Endothelial cell of umbilical vein (primary cell): ENCODE results near the gene TRIM68. TPM values are rescaled to one million over a fixed set of nuclear protein-coding genes. Genes with fewer than 3 reads are reported as not detected.

Experiments
- Bru-seq: library from RNA; stranded (reverse); fragments of 400-500 nt; gene quantifications from one replicate; lab custom pipeline; 2021; lab: Mats Ljungman, UMichigan
- BruChase-seq, 2 experiments: library from RNA; stranded (reverse); fragments of 400-500 nt; gene quantifications; one replicate each; lab custom pipeline; 2021; lab: Mats Ljungman, UMichigan
- BruUV-seq: library from RNA; stranded (reverse); fragments of 400-500 nt; replicated peaks from 2 replicates; lab custom pipeline; 2021; lab: Mats Ljungman, UMichigan
- CTCF ChIA-PET: fragments of 300-600, 350-600 bp; sonication (Branson Sonifier 250); formaldehyde crosslinking; loops from one replicate; lab custom pipeline; 2021; ENCODE audit warnings: antibody characterized with exemption, inconsistent platforms; lab: Charles Lee
- POLR2A ChIA-PET: fragments of 300-600, 350-600 bp; sonication (Branson Sonifier 250); formaldehyde crosslinking; loops from one replicate; lab custom pipeline; 2021; ENCODE audit warnings: antibody characterized with exemption, inconsistent platforms; lab: Charles Lee
- DNase-seq: peaks from one replicate; pipeline ENCODE4 v3.0.0-alpha.2; 2011; ENCODE audit warnings: low read depth, low spot score
- FAIRE-seq: peaks from 2 replicates; lab custom pipeline; 2011; peaks lifted over from hg19 to GRCh38; lab: Jason Lieb, UNC
- H2AFZ ChIP-seq: 2 replicates; pipeline ENCODE4 v1.6.0; 2012; ENCODE audit warnings: low read depth, low read length, control low read depth, inconsistent platforms
- H3K27ac ChIP-seq: 2 replicates; pipeline ENCODE4 v1.5.1; 2011; ENCODE audit warnings: low read depth, mild to moderate bottlenecking, control low read depth, low read length, moderate library complexity; ENCODE audit not compliant: insufficient read depth
- H3K27me3 ChIP-seq, 2 experiments: 2 replicates each; pipeline versions ENCODE4 v1.6.0 to v1.6.1; 2011; ENCODE audit warnings: low read length in 2 of 2, mixed read lengths in 1 of 2; ENCODE audit not compliant: control insufficient read depth in 2 of 2, insufficient read depth in 2 of 2
- H3K36me3 ChIP-seq, 2 experiments: 2 replicates in 1 of 2; 3 replicates in 1 of 2; pipeline ENCODE4 v1.5.1; 2011; ENCODE audit warnings: low read length in 2 of 2, mild to moderate bottlenecking in 1 of 2, moderate library complexity in 1 of 2; ENCODE audit not compliant: control insufficient read depth in 2 of 2, insufficient read depth in 2 of 2; ENCODE audit errors: extremely low read depth in 1 of 2
- H3K4me1 ChIP-seq: 3 replicates; pipeline ENCODE4 v1.5.1; 2011; ENCODE audit warnings: mild to moderate bottlenecking, low read length; ENCODE audit not compliant: control insufficient read depth, insufficient read depth; ENCODE audit errors: extremely low read depth
- H3K4me2 ChIP-seq: 2 replicates; pipeline ENCODE4 v1.6.1; 2011; ENCODE audit warnings: low read length, control low read depth, mixed read lengths; ENCODE audit not compliant: insufficient read depth
- H3K4me3 ChIP-seq, 3 experiments: fragments of 200-600 bp in 1 of 3; sonication (generic), shearing (Covaris generic) in 1 of 3; replicated peaks in 1 of 3; 2 replicates each; pipeline ENCODE4 v1.5.1; 2011 to 2016; ENCODE audit warnings: control low read depth in 3 of 3, low read length in 3 of 3, mild to moderate bottlenecking in 2 of 3, inconsistent platforms in 1 of 3, low read depth in 1 of 3, moderate library complexity in 1 of 3; ENCODE audit not compliant: insufficient read depth in 1 of 3
- H3K79me2 ChIP-seq: 2 replicates; pipeline ENCODE4 v1.6.0; 2012; ENCODE audit warnings: low read length, inconsistent platforms; ENCODE audit not compliant: control insufficient read depth, insufficient read depth
- H3K9ac ChIP-seq: replicated peaks from 2 replicates; pipeline ENCODE3; 2011; ENCODE audit warnings: low read length, control low read depth; ENCODE audit not compliant: insufficient read depth; ENCODE audit errors: extremely low read depth
- H3K9me1 ChIP-seq: replicated peaks from 3 replicates; pipeline ENCODE4 v1.6.0; 2011; ENCODE audit warnings: mild to moderate bottlenecking, low read length; ENCODE audit not compliant: control insufficient read depth, insufficient read depth; ENCODE audit errors: extremely low read depth
- H3K9me3 ChIP-seq: replicated peaks from 2 replicates; pipeline ENCODE4 v1.5.1; 2012; ENCODE audit warnings: low read length, inconsistent platforms; ENCODE audit not compliant: control insufficient read depth, insufficient read depth
- H4K20me1 ChIP-seq: replicated peaks from 2 replicates; pipeline ENCODE3; 2011; ENCODE audit warnings: mild to moderate bottlenecking, low read length; ENCODE audit not compliant: control insufficient read depth, insufficient read depth; ENCODE audit errors: extremely low read depth
- EZH2 ChIP-seq: IDR thresholded peaks from 2 replicates; pipeline ENCODE4 v1.6.1; 2012; ENCODE audit warnings: borderline replicate concordance, low read depth, mild to moderate bottlenecking, moderate library complexity, low read length, inconsistent platforms; ENCODE audit not compliant: severe bottlenecking
- FOS ChIP-seq: IDR thresholded peaks from 2 replicates; pipeline ENCODE4 v1.6.1; 2011; ENCODE audit warnings: mild to moderate bottlenecking, low read length, moderate library complexity, borderline replicate concordance; ENCODE audit not compliant: insufficient read depth
- GATA2 ChIP-seq: IDR thresholded peaks from 2 replicates; pipeline ENCODE4 v1.7.0; 2011; ENCODE audit warnings: low read depth, mild to moderate bottlenecking, moderate library complexity, mixed read lengths, low read length; ENCODE audit not compliant: insufficient read length, insufficient read depth
- POLR2A ChIP-seq: IDR thresholded peaks from 2 replicates; pipeline ENCODE4 v1.6.1; 2012; ENCODE audit warnings: low read depth, mild to moderate bottlenecking, control low read depth, low read length
- POLR2AphosphoS5 ChIP-seq: IDR thresholded peaks from 2 replicates; pipeline ENCODE4 v1.6.1; 2012; ENCODE audit warnings: low read depth, mild to moderate bottlenecking, control low read depth, low read length, moderate library complexity; ENCODE audit not compliant: insufficient read depth
- dilution Hi-C: fragments of 300-500 bp; cut with MboI; formaldehyde crosslinking; loops from one replicate; pipeline ENCODE4 v1.15.0; 2019; ENCODE audit warnings: low sequenced_read_pairs; ENCODE audit not compliant: extremely low pct_ligation_motif_present
- intact Hi-C: fragments of 100-400 bp; cut with micrococcal nuclease; formaldehyde crosslinking; loops from one replicate; pipeline ENCODE4 v1.10.0; 2022
- long read RNA-seq: library from polyadenylated mRNA; stranded (forward); transcript quantifications from one replicate; pipeline ENCODE4 v2.0.0, GENCODE V29; 2021
- polyA minus RNA-seq, 3 experiments: library from RNA; depleted of rRNA, polyadenylated mRNA; stranded (reverse); fragments of >200 nt; gene quantifications; 1 replicate in 1 of 3; 2 replicates in 2 of 3; pipeline ENCODE4 v1.2.3, GENCODE V29; 2011
- polyA plus RNA-seq, 4 experiments: library from polyadenylated mRNA; depleted of rRNA in 3 of 4; stranded (reverse) in 3 of 4; unstranded in 1 of 4; fragments of >200 nt; gene quantifications; 2 replicates each; pipeline versions ENCODE4 v1.2.1 to v1.2.3, GENCODE V29; 2011 to 2012; ENCODE audit warnings: missing spikeins in 1 of 4
- total RNA-seq: library from RNA; stranded (reverse); gene quantifications from 2 replicates; pipeline ENCODE4 v1.2.3, GENCODE V29; 2021

Gene TRIM68
- total RNA-seq: 10.6 and 11.3 TPM in 2 replicates
- polyA plus RNA-seq: 7.2 and 8.1 TPM in 2 replicates
- 8.0 and 8.8 TPM in 2 replicates for polyA plus RNA-seq (2011; cell fraction: cytosol; rRNA removed)
- polyA plus RNA-seq (2011; cell fraction: nucleus; rRNA removed): 14.6 and 14.8 TPM in 2 replicates
- 10.3 and 13.7 TPM in 2 replicates for polyA plus RNA-seq (2012)
- 11.4 and 12.5 TPM in 2 replicates for polyA minus RNA-seq
- 0.61 TPM for polyA minus RNA-seq (2011; cell fraction: cytosol; rRNA and poly(A)+ RNA removed)
- polyA minus RNA-seq (2011; cell fraction: nucleus; rRNA and poly(A)+ RNA removed): 15.0 and 19.9 TPM in 2 replicates
- Bru-seq, nascent RNA: percentile 58 among the genes with signal in this experiment
- percentile 50 among the genes with signal in this experiment for BruChase-seq, experiment 1, labeled RNA remaining after a 6-hour chase
- BruChase-seq, experiment 2, labeled RNA remaining after a 2-hour chase: percentile 63 among the genes with signal in this experiment
- long read RNA-seq, transcript TRIM68-201 (7 exons, 3,352 nt): major isoform, 14 of 27 reads
- long read RNA-seq, partial matches to known transcripts: 1 of 27 reads
- long read RNA-seq, other reads (novel, unspliced or antisense): 7 of 27 reads

GRCh38 chr11:4607781-4608666 lies at the start of gene TRIM68:
TRIM68 (minus strand) TSS chr11:4608231; CDS start chr11:4605504, 2,727 bp downstream.
- no peaks in the 10 kb centered on the region for H3K27me3 ChIP-seq
- FAIRE-seq: peak; percentile 93
- no peaks in the 10 kb centered on the region for H3K9me3 ChIP-seq
- H3K27ac ChIP-seq: peak within 1 kb of the TSS; percentile 83
- BruUV-seq: TSS peak; percentile 63
- no peaks in the 10 kb centered on the region for H4K20me1 ChIP-seq
- peak; percentile 95 for DNase-seq
- TF ChIP-seq POLR2AphosphoS5 (peak; percentile 76), FOS (no peak), GATA2 (no peak), EZH2 (no peak), POLR2A (peak; percentile 81)
- H3K4me2 ChIP-seq: peak within 1 kb of the TSS; percentile 97
- H3K36me3 ChIP-seq: peaks cover 0 to 5% of the 10 kb centered on the region in 2 experiments
- no peaks in the 10 kb centered on the region for H3K79me2 ChIP-seq
- intact Hi-C loops: loop anchor here (2.0 to 10.0 kb wide), 4 partner anchors 126 to 1627 kb away; partner anchors contain the start of genes CNGA4, FHIP1B, OR52K1 and TRIM21
- H3K9ac ChIP-seq: peak within 1 kb of the TSS; percentile 95
- ChIA-PET CTCF (interaction anchor here (1.0 to 4.5 kb wide), 5 partner anchors 20 to 426 kb away, joined by 3 to 19 read pairs (median 3); partner anchors contain the start of gene OR51D1), POLR2A (no interaction called here)
- H3K4me1 ChIP-seq: peaks cover 10% of the 10 kb centered on the region
- H3K4me3 ChIP-seq: peak within 1 kb of the TSS; percentile 59 to 93 (median 88)
- no peaks in the 10 kb centered on the region for H3K9me1 ChIP-seq
- peak within 1 kb of the TSS; percentile 98 for H2AFZ ChIP-seq
- dilution Hi-C loops: no loop called here
